ENCODE measurements around the gene BIRC7. TPM values are rescaled to one million over a fixed set of nuclear protein-coding genes. Genes with fewer than 3 reads are reported as not detected.

BIRC7 gene
- total RNA-seq, 1 donor from 2014 or later, result 0.35 TPM

DNA sequence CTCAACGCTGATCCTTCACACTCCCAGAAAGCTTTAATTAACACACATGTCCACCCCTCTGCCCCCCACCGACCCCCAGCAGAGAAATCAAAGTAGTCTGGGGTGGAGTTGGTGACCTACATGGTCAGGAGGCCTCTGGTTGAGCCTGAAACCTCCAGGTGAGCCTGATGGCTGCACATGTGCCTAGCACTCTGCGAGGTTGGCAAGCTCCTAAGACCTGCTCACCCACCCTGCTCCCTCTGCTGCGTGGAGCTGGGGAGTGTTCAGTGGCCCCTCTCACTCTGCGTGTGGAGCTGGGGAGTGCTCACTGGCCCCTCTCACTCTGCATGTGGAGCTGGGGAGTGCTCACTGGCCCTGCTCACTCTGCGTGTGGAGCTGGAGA, 11.9 kb upstream of the BIRC7 start:
- no peak for DNase-seq (ENCODE audit: low spot score)

DNA sequence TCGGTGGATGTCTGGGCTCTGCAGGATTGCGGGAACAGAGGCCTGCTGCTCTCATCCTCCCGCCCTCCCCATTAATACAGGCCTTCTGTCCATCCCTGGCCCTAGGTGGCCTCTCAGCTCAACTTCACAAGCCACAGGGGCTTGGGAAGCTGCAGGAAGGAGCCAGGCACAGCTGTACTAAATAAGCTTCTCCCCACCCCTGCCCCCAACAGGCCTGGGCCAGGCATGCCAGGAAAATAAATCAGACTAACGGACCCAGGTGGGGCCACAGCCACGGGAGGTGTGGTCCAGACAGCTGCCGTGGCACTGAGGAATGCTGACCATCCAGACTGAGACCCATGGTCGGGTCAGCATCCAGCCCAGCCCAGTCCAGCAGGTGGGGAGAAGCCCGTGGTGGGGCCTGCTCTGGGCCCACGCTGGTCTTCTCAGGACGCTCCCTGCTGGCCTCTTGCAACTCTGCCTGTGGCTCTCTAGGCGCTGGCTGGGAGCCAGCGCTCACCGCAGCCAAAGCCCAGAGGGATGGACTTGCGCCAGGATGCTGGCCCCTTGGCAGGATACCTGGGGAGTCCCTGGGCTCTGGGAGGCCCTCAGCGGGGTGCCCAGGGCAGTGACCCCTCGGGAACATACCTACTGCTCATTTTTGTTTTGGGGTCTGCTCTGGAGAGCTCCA, 11.2 kb upstream of the BIRC7 start:
- DNase-seq (ENCODE audit: low spot score), result no peak

DNA sequence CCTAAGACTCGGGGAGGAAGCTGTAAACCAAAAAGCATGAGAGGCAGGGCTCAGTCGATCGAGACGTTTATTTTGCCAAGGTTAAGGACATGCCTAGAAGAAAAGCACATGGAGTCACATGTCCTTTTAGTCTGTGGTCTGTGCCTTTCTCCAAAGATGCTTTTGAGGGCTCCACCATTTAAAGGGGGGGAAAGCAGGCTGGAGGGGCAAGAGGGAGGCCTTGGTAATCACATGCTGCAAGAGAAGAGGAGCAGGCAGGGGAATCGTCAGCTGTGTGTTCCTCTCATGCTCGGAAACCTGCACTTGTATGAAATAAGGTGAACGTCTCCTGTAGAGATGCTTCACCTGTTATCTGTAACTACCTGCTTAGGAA, 10.6 kb upstream of the BIRC7 start:
- DNase-seq (ENCODE audit: low spot score), result no peak

DNA sequence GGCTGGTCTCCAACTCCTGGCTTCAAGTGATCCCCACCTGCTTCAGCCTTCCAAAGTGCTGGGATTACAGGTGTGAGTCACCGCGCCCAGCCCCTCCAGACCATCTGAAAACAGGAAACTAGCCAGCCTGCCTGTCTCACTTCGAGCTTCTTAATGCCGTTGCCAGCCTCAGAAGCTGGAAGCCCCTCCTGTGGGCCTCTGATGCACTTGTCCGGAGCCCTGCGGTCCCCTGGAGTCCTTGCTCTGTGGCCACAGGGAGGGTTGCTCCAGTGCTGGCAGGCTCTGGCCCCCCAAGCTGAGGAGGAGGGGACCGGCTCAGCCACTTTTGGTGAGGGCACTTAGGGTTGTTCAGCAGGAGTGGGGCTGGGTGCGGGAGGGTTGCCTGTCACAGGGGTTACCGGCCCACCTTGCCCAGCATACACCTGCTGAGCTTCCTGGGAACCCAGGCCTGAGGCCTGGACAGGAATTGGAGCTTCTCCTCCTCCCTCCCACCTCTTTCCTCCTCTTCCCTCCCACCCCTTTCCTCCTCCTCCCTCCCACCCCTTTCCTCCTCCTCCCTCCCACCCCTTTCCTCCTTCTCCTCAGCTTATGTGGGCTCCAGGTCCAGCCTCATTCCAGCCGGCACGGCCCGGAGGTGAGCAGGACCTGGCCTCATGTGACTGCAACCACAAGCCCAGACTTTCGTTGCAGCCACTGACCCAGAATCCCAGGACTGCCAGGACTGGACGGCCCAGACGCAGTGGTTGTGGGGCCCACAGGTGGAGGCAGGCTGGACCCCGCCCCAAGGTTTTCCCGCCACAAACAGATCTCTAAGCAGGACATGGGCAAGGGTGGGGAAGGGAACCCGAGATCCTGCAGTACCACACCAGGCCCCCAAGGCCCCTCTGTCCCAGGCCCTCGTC, 9.4 kb upstream of the BIRC7 start:
- no peak for DNase-seq (ENCODE audit: low spot score)

DNA sequence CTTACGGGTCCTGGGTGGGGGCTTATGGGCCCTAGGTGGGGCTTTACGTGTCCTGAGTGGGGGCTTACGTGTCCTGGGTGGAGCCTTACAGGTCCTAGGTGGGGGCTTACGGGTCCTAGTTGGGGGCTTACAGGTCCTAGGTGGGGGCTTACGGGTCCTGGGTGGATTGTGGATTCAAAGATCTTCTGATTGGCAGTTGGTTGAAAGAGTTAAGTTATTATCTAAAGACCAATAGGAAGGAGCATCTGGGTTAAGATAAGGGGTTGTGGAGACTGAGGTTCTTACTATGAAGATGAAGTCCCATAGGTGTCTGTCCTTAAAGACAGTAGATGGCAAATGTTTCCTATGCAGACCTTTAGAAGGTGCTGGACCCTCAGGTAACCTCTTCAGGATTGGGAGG, 8.4 kb upstream of the BIRC7 start:
- DNase-seq (ENCODE audit: low spot score), result no peak

DNA sequence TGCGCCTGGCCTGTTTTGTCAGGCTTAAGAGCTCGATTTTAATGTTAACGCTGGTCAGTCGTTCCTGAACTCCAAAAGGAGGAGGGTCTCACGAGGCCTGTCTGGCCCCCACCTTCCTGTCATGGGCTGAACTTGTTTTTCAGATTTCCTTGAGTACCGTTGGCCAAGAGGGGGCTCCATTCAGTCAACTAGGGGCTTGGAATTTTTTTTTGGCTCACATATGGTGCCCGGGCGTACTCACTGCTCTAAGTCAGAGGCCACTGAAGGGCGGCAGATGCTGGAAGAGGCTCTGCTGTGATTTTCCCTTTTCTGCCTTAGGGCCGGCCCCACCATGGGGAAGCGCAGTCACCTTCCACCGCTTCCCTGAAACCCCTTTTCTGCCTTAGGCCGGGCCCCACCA, 6.9 kb upstream of the BIRC7 start:
- DNase-seq (ENCODE audit: low spot score), result no peak

DNA sequence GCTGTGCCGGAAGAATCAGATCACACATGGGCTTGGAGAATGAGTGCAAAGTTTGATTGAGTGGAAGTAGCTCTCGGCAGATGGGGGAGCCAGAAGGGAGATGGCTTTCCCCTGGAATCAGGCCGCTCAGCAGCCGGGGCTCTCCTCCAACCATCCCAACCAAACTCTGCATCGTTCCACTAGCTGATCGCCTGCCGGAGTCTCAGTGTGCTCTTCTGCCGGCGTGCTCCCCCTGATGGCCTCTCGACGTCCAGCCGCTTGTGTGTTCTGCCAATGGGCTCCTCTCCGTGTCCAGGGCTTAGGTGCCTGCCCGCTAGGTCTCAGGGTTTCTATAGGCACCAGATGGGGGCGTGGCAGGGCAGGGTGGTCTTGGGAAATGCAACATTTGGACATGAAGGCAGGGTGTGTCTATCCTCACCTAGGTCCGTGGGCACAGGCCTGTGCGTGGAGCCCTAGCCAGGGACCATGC, 4.9 kb upstream of the BIRC7 start:
- DNase-seq (ENCODE audit: low spot score), result no peak

DNA sequence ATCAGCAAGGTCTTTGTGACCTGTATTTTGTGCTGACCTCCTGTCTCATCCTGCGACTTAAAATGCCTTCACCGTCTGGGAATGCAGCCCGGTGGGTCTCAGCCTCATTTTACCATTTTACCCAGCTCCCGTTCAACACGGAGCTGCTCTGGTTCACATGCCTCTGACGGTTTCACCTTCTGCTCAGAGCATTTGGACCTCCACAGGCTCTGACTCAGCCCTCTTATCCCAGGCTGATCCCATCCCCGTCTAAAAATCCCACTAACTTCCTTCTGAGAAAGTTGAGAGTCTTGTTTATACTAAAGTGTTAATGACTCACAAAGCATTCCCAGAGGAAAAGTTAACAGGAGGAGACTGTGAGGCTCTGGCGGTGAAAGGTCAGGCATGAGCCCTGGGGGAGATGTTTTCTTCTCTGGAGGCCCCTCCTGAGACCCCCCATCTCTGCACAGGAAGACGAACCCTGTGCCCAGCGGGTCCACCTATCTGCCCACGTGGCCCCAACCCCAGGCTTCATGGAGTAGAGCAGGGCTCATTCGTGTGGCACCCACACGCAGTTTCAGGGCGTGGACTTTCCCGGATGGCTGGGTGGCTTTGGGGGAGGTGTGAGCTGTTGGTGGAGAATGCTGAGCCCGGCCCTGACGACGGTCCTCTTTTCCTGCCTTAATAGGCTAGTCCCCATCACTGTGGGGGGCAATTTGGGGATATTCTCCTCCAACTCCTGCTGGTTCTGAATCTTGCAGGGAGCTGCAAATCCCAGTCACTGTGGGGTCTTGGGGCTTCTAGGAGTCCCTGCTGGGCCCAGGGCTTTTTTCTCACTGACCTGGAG, 3.3 kb upstream of the BIRC7 start:
- DNase-seq (ENCODE audit: low spot score), result no peak

DNA sequence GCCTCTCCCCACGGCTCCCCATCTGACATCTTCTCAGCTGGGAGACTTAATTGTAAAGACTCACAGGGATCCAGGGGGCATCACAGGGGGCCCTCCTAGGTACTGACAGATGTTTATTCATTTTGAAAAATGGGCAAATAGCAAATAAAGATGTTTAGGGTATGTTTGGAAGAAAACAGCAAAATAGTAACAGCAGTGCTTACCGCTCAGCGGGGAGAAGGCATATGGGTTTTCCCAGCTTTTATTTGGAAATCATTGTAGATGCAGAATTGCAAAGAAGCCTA, 2.7 kb upstream of the BIRC7 start:
- DNase-seq (ENCODE audit: low spot score), result no peak

DNA sequence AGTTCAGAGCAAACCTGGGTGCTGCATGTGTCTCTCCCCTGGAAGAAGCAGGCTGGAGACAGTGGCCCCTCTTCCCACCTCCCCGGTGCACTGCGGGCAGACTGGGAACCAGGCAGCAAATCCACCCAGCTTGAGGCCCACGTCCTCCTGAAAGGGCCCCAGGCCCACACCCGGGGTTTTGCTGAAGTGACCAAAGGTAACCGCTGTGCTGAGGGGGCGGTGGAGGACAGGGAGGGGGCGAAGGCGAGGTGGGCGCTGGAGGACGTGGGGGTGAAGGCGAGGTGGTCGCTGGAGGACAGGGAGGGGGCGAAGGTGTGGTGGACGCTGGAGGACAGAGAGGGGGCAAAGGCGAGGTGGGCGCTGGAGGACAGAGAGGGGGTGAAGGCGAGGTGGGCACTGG, 1.8 kb upstream of the BIRC7 start:
- DNase-seq (ENCODE audit: low spot score), result no peak

DNA sequence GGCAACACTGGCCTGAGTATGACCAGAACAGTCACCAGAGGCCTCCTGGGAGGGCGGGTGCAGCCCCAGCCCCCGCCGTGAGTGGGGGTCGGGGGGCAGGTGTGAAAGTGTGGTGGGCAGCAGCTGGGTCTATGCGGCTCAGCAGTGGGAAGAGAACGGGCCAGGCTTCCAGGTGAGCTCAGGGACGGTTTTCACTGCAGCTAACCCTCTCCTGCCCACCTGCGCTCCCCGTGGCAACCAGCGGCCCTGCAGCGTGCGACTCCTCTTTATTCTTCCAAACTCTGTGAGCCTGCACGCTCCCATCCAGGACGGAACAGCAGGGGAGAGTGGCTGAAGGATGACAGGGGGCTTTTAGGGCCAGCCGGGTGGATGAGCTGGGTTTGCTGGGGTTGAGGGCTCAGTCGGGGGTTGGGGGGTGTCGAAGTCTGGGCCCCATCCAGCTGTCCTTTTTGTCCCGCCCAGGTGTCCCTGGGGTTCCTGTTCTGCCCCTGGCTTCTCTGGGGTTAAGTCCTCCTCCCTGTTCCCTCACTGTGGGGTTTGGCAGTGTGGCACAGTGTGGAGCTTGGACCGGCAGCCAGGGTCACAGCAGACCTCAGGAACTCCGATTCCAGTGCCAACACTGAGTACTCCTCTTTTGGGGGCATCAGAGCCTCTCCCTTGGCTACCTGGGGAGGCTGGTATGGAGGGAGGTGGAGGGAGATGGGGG, 859 bp upstream of the BIRC7 start:
- no peak for DNase-seq (ENCODE audit: low spot score)

DNA sequence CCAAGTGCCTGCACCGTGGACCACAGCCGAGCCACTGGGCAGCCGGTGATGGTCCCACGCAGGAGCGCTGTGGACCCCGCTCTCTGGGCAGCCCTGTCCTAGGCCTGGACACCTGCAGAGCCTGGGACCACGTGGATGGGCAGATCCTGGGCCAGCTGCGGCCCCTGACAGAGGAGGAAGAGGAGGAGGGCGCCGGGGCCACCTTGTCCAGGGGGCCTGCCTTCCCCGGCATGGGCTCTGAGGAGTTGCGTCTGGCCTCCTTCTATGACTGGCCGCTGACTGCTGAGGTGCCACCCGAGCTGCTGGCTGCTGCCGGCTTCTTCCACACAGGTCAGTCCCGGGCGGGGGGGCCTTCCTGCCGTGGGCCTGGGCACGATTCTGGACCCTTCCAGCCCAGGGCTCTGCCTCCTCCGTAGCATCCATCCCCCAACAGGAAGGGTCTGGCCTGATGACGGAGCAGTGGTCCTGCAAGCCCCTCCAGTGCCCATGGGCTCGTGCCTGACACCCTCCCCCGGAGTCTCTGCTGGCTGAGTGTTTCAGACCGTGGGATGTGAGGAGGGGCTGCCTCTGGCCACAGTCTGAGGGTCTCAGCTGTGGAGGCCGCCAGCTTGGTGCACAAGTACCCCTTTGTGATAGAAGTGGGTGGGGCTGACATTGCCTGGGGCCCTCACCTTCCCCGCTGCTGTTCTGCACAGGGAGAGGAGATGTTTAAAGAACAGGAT, 572 bp downstream of the BIRC7 start:
- no peak for DNase-seq (ENCODE audit: low spot score)

DNA sequence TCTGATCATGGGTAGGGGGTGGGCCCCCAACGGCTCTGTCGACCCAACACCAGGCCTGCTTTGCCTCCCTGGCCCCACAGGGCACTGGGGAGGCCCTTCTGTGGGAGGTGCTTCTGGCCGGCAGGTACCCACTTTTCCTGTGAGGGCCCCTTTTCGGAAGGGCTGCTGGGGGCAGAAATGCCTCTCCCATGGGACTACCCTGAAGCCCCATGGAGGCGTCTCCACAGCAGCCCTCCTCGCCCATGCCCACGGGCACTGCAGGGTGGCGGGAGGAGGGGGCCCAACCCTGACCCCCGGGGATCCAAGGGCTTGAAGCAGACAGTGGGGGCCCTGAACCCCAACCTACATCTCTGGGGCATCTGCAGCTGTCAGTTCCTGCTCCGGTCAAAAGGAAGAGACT, 2.3 kb downstream of the BIRC7 start:
- DNase-seq (ENCODE audit: low spot score), result no peak

DNA sequence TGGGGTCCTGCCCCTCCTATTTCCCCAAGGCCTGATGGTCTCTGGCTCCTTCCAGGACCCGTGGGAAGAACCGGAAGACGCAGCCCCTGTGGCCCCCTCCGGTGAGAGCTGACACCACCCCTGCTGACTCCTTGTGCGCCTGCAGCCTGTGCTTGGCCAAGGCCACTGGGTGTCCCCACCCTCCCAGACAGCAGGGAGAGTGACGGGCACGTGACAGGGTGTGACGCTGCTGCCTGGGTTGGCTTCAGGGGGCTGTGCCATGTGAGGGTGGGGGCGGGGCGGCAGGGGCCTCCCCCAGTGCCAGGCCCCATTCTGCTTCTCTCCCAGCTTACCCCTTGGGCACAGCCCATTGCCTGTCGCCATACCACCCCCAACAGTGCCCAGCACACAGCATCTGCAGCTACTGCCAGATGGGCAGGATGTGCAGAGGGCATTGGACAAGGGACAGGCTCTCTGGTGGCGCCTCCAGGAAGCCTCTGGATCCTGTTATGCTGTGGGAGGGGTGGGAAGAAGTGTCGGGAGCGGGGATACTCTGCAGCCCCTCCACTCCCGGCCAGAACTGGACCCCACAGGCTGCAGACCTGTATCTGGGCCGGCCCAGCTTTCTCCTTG, 2.9 kb downstream of the BIRC7 start:
- DNase-seq (ENCODE audit: low spot score), result no peak

DNA sequence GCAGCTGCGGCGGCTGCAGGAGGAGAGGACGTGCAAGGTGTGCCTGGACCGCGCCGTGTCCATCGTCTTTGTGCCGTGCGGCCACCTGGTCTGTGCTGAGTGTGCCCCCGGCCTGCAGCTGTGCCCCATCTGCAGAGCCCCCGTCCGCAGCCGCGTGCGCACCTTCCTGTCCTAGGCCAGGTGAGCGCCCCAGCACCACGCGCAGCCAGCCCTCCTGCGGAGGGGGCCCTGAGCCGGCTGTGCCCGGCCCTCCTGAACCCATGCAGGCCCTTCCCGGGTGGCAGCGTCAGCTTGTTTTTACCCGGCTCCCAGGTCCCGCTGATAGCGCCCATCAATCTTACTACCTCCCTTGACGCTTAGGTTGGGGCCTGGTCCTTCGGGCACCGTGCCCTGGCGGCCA, 3.7 kb downstream of the BIRC7 start:
- no peak for DNase-seq (ENCODE audit: low spot score)

DNA sequence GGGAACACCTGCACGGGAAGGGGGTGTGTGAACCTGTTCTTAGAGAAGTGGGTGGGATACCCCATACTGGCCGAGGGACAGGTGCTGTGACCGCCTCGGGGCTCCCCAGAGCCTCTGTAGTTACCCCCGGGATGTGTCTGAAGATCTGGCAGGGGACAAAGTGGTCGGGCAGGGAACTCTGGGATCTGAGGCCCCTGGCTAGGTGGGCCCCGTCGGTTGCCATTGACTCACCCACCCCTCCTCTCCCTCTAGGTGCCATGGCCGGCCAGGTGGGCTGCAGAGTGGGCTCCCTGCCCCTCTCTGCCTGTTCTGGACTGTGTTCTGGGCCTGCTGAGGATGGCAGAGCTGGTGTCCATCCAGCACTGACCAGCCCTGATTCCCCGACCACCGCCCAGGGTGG, 4.3 kb downstream of the BIRC7 start:
- DNase-seq (ENCODE audit: low spot score), result no peak

DNA sequence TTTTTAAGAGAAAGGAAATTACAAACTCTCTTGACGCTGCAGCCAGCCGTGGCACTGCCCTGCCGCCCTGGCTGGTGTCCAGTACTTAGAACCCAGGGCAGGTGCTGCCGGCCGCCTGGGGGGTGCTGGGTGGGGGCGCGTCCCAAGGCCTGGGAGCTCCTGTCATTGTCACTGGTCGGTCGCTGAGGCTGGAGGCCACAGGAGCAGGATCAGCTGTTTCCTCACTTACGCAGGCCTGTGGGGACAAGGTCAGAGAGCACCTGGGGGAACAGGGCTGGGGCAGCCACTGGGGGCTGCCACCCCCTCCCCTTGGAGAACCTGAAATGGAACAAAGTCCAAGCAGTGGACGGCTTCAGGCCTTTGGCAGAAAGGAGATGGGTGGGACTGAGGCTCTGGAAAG, 5.6 kb downstream of the BIRC7 start:
- DNase-seq (ENCODE audit: low spot score), result no peak

DNA sequence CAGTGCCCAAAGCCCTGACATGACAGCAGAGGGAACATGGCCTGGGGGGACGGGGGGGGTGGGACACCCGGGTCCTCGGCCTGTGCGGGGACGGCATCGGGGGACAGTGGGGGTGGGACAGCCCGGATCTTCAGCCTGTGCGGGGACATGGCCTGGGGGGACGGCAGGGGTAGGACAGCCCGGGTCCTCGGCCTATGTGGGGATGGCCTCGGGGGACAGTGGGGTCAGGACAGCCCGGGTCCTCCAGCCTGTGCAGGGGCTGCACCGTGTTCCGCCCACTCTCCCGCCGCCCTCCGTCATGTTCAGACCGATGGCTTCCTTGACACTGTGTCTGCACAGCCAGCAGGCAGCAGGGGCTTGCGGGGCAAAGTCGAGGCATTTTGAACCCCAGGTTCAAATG, 7.0 kb downstream of the BIRC7 start:
- DNase-seq (ENCODE audit: low spot score), result no peak

DNA sequence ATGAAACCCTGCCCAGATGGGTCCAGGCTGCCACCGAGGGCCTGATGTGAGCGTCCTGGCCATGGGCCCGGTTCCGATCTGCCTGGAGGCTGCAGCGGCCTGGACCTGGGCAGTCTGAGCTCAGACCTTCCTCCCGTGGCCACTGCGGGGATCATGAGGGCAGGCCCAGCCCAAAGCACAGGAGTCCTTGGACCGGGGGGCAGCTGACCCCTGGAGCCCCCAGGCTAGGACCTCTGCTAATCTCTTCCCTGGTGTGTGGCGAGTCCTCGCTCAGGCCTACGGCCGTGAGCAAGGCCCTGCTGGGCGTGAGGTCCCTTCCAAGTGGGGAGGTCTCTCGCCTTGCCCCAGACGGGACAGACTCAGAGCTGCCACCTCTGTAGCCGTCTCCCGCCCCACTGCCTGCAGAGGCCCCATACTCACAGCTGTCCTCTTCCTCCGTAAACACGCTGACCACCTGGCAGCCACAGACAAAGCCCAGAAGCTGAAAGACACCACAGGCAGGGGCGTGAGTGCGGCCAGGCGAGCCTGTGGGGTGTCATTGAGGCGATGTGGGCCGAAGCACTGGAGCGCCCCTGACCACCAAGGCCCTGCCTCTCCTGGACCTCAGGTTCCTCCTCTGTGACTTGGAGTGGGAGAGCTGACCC, 8.0 kb downstream of the BIRC7 start:
- DNase-seq (ENCODE audit: low spot score), result no peak

DNA sequence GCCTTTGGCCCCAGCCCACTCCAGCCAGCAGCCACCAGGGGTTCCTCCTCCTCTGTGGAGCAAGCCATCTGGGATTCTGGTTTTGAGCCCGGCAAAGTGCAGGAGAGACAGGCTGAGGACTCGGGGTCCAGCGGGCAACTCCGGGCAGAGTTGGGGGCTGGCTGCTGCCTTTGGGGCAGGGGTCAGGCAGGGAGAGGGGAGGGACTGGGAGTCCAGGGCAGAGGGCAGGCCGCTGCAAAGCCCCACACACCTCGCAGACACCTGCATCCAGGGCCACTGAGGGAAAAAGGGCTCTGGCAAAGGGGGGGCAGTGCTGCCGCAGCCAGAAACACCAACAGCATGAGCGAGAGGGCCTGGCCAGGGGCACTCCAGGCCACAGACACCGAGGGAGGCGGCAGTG, 8.8 kb downstream of the BIRC7 start:
- no peak for DNase-seq (ENCODE audit: low spot score)

All from mesenteric fat pad (tissue), 1 donor.